DLD1 (cell line): ENCODE results near the gene MAP1B.

Source experiments
- in situ Hi-C: cut with HindIII; loops from 2 replicates; pipeline ENCODE4 v1.10.0; 2017; ENCODE audit warnings: low sequenced_read_pairs

The MAP1B gene

GRCh38 chr5:72187388-72188075 lies 80.3 kb downstream of the MAP1B start:
- in situ Hi-C loops, result no loop called here

- in situ Hi-C loops, result no loop called here
Measured at GRCh38 chr5:72188166-72188565, 80.9 kb downstream of the MAP1B start.

GRCh38 chr5:72189146-72189545 lies 81.9 kb downstream of the MAP1B start:
- in situ Hi-C loops, result no loop called here

- in situ Hi-C loops, result no loop called here
Measured at GRCh38 chr5:72191404-72191803, 84.1 kb downstream of the MAP1B start.

GRCh38 chr5:72194846-72195245 lies 87.6 kb downstream of the MAP1B start:
- in situ Hi-C loops, result no loop called here

GRCh38 chr5:72195581-72195980 lies 88.3 kb downstream of the MAP1B start:
- in situ Hi-C loops, result no loop called here

GRCh38 chr5:72197393-72197792 lies 90.1 kb downstream of the MAP1B start:
- in situ Hi-C loops, result no loop called here

GRCh38 chr5:72199681-72200080 lies 92.4 kb downstream of the MAP1B start:
- in situ Hi-C loops, result no loop called here

- in situ Hi-C loops, result no loop called here
Measured at GRCh38 chr5:72202331-72202825, 95.1 kb downstream of the MAP1B start.

GRCh38 chr5:72203251-72203845 lies 96.1 kb downstream of the MAP1B start:
- in situ Hi-C loops, result no loop called here

- in situ Hi-C loops, result no loop called here
Measured at GRCh38 chr5:72204946-72205345, 97.7 kb downstream of the MAP1B start.

GRCh38 chr5:72205431-72206009 lies 98.2 kb downstream of the MAP1B start:
- in situ Hi-C loops, result no loop called here

GRCh38 chr5:72206160-72206559 lies 98.9 kb downstream of the MAP1B start:
- in situ Hi-C loops, result no loop called here

- in situ Hi-C loops, result no loop called here
Measured at GRCh38 chr5:72206994-72207393, 99.7 kb downstream of the MAP1B start.

- in situ Hi-C loops, result no loop called here
Measured at GRCh38 chr5:72208324-72208926, 101.2 kb downstream of the MAP1B start.

- in situ Hi-C loops, result no loop called here
Measured at GRCh38 chr5:72209147-72210115, 102.2 kb downstream of the MAP1B start.

- in situ Hi-C loops, result no loop called here
Measured at GRCh38 chr5:72210888-72211678, 103.8 kb downstream of the MAP1B start.

- in situ Hi-C loops, result no loop called here
Measured at GRCh38 chr5:72212171-72212570, 104.9 kb downstream of the MAP1B start.

- in situ Hi-C loops, result no loop called here
Measured at GRCh38 chr5:72213482-72213881, 106.2 kb downstream of the MAP1B start.

- in situ Hi-C loops, result no loop called here
Measured at GRCh38 chr5:72214168-72214567, 106.9 kb downstream of the MAP1B start.
